ENCODE results near the gene PADI2. TPM values are rescaled to one million over a fixed set of nuclear protein-coding genes. Genes with fewer than 3 reads are reported as not detected.

PADI2 gene
- total and polyA plus RNA-seq, 2 of the 8 experiments (the other 6 are each of a cell fraction or from before 2014, with no cell fraction given) = 1.6 to 7.5 TPM

GRCh38 chr1:17070163-17070525 is 49.1 kb downstream of the PADI2 start:
- H4K91ac ChIP-seq (replicated peaks; ENCODE audit: insufficient read length, low read length) = no peak overlapping the region
- no peaks in the 10 kb centered on the region for H3K4me1 ChIP-seq (replicated peaks in 1 of 4; ENCODE audit: control insufficient read depth in 3 of 4, insufficient read depth in 4 of 4, low read length in 3 of 4)
- no peak overlapping the region for H3K27ac ChIP-seq (ENCODE audit: low read depth, low read length)
- H2BK5ac ChIP-seq (ENCODE audit: low read depth, low read length) = no peak overlapping the region
- TF ChIP-seq TAF1 (IDR thresholded peaks at IDR 0.05; ENCODE audit: low read depth, low read length) (no peak), RBBP5 (IDR thresholded peaks at IDR 0.05; ENCODE audit: borderline replicate concordance, low read depth, low read length) (no peak), SIRT6 (IDR thresholded peaks at IDR 0.05; ENCODE audit: low read length) (no peak), EZH2 (IDR thresholded peaks at IDR 0.05; ENCODE audit: low read depth, low read length, severe bottlenecking) (no peak), RNF2 (IDR thresholded peaks at IDR 0.05; ENCODE audit: borderline replicate concordance, low read depth, low read length, missing control alignments, poor library complexity, severe bottlenecking) (no peak), CHD2 (IDR thresholded peaks at IDR 0.05; ENCODE audit: low read length) (no peak), NRF1 (IDR thresholded peaks at IDR 0.05; ENCODE audit: low read depth, low read length) (no peak), HDAC6 (IDR thresholded peaks at IDR 0.05; ENCODE audit: low read depth, low read length) (no peak), KDM1A (IDR thresholded peaks at IDR 0.05; ENCODE audit: borderline replicate concordance, low read length) (no peak), NANOG (IDR thresholded peaks at IDR 0.05; ENCODE audit: insufficient read depth, low read depth, low read length, poor library complexity, severe bottlenecking) (no peak), E2F6 (IDR thresholded peaks at IDR 0.05) (no peak), CHD1 (IDR thresholded peaks at IDR 0.05; ENCODE audit: low read depth, low read length) (no peak), RFX5 (IDR thresholded peaks at IDR 0.05; ENCODE audit: borderline replicate concordance, low read depth, low read length) (no peak), ZNF274 (IDR thresholded peaks at IDR 0.05; ENCODE audit: borderline replicate concordance, extremely low read depth, low read length) (no peak)
- DNase-seq (ENCODE audit: low read depth in 1 of 2, low spot score in 2 of 2) (no peak), FAIRE-seq (no peak)
- H2BK120ac ChIP-seq (replicated peaks; ENCODE audit: low read depth, low read length) = no peak overlapping the region
- H3K56ac ChIP-seq (replicated peaks; ENCODE audit: insufficient read length, low read depth, low read length) = no peak overlapping the region
- no peak overlapping the region for H3K4me2 ChIP-seq (ENCODE audit: insufficient read depth in 1 of 2, low read depth in 2 of 2, low read length in 2 of 2)
- no peak overlapping the region for H3K23ac ChIP-seq (ENCODE audit: insufficient read length)
- no peaks in the 10 kb centered on the region for H3K23me2 ChIP-seq (ENCODE audit: low read depth, low read length)
- WGBS, 2 experiments (ENCODE audit: extremely low coverage in 1 of 2, insufficient coverage in 1 of 2, insufficient read length in 1 of 2, insufficient replicate concordance in 2 of 2, low coverage in 1 of 2, low lambda C conversion rate in 2 of 2, missing lambda C conversion rate in 1 of 2) = 82% methylated on average over 10 of the region's 10 CpGs; no CpG with 5 or more reads in 1 of the 2 experiments
- H2AFZ ChIP-seq (ENCODE audit: low read length) = no peak overlapping the region
- H3K9me3 ChIP-seq (ENCODE audit: insufficient read depth in 2 of 2, low read depth in 1 of 2, low read length in 1 of 2) = no peaks in the 10 kb centered on the region
- H3K27me3 ChIP-seq (replicated peaks in 1 of 4; ENCODE audit: control insufficient read depth in 3 of 4, extremely low read depth in 1 of 4, insufficient read depth in 3 of 4, low read length in 3 of 4) = no peaks in the 10 kb centered on the region
- ChIA-PET POLR2A (ENCODE audit: partially characterized antibody) (no interaction called here), CTCF (ENCODE audit: partially characterized antibody) (interaction anchor here (0.7 to 2.6 kb wide), 5 partner anchors 9 to 356 kb away, joined by 3 to 12 read pairs (median 7); no protein-coding TSS in a partner anchor)
- H2BK12ac ChIP-seq (ENCODE audit: low read depth, low read length) = no peak overlapping the region
- no peaks in the 10 kb centered on the region for H4K20me1 ChIP-seq (replicated peaks in 1 of 2; ENCODE audit: control insufficient read depth in 1 of 2, insufficient read depth in 2 of 2, low read length in 2 of 2)
- no peak overlapping the region for H3K4ac ChIP-seq (replicated peaks; ENCODE audit: insufficient read length, low read depth, low read length)
- H3K79me2 ChIP-seq (ENCODE audit: control insufficient read depth in 1 of 2, insufficient read depth in 2 of 2, low read length in 2 of 2) = no peaks in the 10 kb centered on the region
- no peak overlapping the region for H3K9ac ChIP-seq (replicated peaks in 1 of 4; ENCODE audit: extremely low read depth in 1 of 4, low read depth in 3 of 4, low read length in 3 of 4)
- no peaks in the 10 kb centered on the region for H3K79me1 ChIP-seq (ENCODE audit: low read depth, low read length)
- no peak overlapping the region for H2AK5ac ChIP-seq (ENCODE audit: low read depth, low read length)
- no peak overlapping the region for H2BK20ac ChIP-seq (ENCODE audit: low read length)
- H3K4me3 ChIP-seq (ENCODE audit: extremely low read depth in 1 of 4, insufficient read depth in 2 of 4, low read depth in 3 of 4, low read length in 4 of 4) = no peak overlapping the region
- no peak overlapping the region for H2BK15ac ChIP-seq (ENCODE audit: low read length)
- H4K8ac ChIP-seq (ENCODE audit: extremely low read depth, insufficient read depth, low read length) = peak overlapping the region; percentile 71; the same call in 1 of the 2 replicates
- H3K18ac ChIP-seq (ENCODE audit: extremely low read depth, low read length) = no peak overlapping the region
- no peak overlapping the region for H4K5ac ChIP-seq (ENCODE audit: insufficient read length, low read depth, low read length)
- no peak overlapping the region for H3K14ac ChIP-seq (ENCODE audit: insufficient read length)
- H3K36me3 ChIP-seq (ENCODE audit: control insufficient read depth in 2 of 4, insufficient read depth in 4 of 4, low read length in 3 of 4) = no peaks in the 10 kb centered on the region
